Natural killer cell (primary cell): ENCODE results near the gene STX5. TPM values are rescaled to one million over a fixed set of nuclear protein-coding genes. Genes with fewer than 3 reads are reported as not detected.
"Not testable (repeated sequence)": the region's sequence is repeated elsewhere in the genome, so short reads cannot be mapped to it uniquely, and the experiment has no call there.

Source experiments
- ATAC-seq, 3 donors: fragments of 150-1000 bp in 2 of 3; fragments of 200-7000 bp in 1 of 3; cut with Tn5 transposase; 1 replicate in 1 of 3; 2 replicates in 2 of 3; pipeline ENCODE4 v1.10.0; 2021; ENCODE audit warnings: mild to moderate bottlenecking in 2 of 3, moderate library complexity in 2 of 3
- DNase-seq, 2 donors: peaks; one replicate each; pipeline versions ENCODE4 v3.0.0 to v3.0.0-alpha.2; 2013 to 2021; ENCODE audit warnings: mixed read lengths in 1 of 2
- H3K27ac ChIP-seq: one replicate; pipeline ENCODE4 v1.5.1; 2013; ENCODE audit warnings: mild to moderate bottlenecking, low read length
- H3K27me3 ChIP-seq: one replicate; pipeline ENCODE4 v1.6.1; 2013; ENCODE audit warnings: low read length; ENCODE audit not compliant: control insufficient read depth, insufficient read depth
- H3K36me3 ChIP-seq: one replicate; pipeline ENCODE4 v1.6.1; 2013; ENCODE audit warnings: low read length; ENCODE audit not compliant: control insufficient read depth, insufficient read depth
- H3K4me1 ChIP-seq: one replicate; pipeline ENCODE4 v1.6.1; 2013; ENCODE audit warnings: low read length; ENCODE audit not compliant: control insufficient read depth, insufficient read depth
- H3K4me3 ChIP-seq: one replicate; pipeline ENCODE4 v1.5.1; 2013; ENCODE audit warnings: low read length
- H3K9me3 ChIP-seq: one replicate; pipeline ENCODE4 v1.6.1; 2013; ENCODE audit warnings: low read length; ENCODE audit not compliant: control insufficient read depth, insufficient read depth
- H3K27ac Mint-ChIP-seq, 2 donors: one replicate each; pipeline ENCODE4 v1.8.0; 2022; ENCODE audit warnings: mild to moderate bottlenecking in 2 of 2, mixed read lengths in 2 of 2, moderate library complexity in 1 of 2
- H3K27me3 Mint-ChIP-seq, 2 donors: one replicate each; pipeline ENCODE4 v1.8.0; 2022; ENCODE audit warnings: low read depth in 2 of 2, mixed read lengths in 2 of 2
- H3K36me3 Mint-ChIP-seq: one replicate; pipeline ENCODE4 v1.8.0; 2022; ENCODE audit warnings: mixed read lengths
- H3K4me1 Mint-ChIP-seq, 2 donors: one replicate each; pipeline ENCODE4 v1.8.0; 2022; ENCODE audit warnings: mixed read lengths in 2 of 2
- H3K4me3 Mint-ChIP-seq: one replicate; pipeline ENCODE4 v1.8.0; 2022; ENCODE audit warnings: mild to moderate bottlenecking, moderate library complexity, mixed read lengths
- H3K9me3 Mint-ChIP-seq, 2 donors: one replicate each; pipeline ENCODE4 v1.8.0; 2022; ENCODE audit warnings: mixed read lengths in 2 of 2
- CTCF ChIP-seq: fragments of 200-600 bp; IDR thresholded peaks from one replicate; pipeline ENCODE4 v1.8.0; 2022; ENCODE audit warnings: antibody characterized with exemption
- WGBS: methylation state at CpG from one replicate; pipeline ENCODE4 v1.1.7; 2013; ENCODE audit warnings: missing lambda C conversion rate; ENCODE audit not compliant: insufficient coverage; 5-methylcytosine and 5-hydroxymethylcytosine counted together
- intact Hi-C: fragments of 100-400 bp; cut with micrococcal nuclease; formaldehyde crosslinking; loops from one replicate; pipeline ENCODE4 v1.14.2; 2022
- total RNA-seq, 4 donors: library from RNA; stranded (reverse); fragments of 120-200 nt in 1 of 4; gene quantifications; one replicate each; pipeline versions ENCODE4 v1.2.3 to v1.2.4, GENCODE V29; 2013 to 2022

The STX5 gene
- total RNA-seq, 3 donors from 2014 or later (not counting 1 experiment from before 2014, with no cell fraction given): 138 to 171 (median 166) TPM

DNA sequence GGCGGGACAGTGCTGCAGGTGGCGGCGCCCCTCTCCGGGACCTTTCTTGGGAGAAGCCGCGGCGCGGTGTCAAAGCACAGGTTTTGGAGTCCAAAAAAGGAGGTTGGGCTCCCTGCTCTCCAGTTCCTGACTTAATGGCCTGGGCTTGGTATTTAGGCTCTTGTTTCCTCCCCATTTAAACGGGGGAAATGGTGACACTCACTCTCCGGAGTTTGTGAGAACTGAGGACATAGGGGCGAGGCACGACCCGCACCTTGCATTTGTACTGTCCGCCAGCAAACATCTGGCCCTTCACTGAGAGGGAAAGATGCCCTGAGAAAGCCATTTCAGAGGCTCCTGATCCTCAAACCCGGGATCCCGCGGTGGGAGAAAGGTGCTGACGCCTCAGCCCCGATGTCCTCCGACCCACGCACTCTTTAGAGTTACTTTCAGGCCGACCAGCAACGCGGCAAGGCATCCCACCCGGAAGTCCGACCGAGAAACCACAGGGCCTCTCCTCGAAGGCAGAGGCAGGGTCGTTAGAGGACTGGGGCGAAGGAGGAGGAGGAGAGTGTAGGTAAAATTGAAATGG lies 10.4 kb upstream of the STX5 start:
- H3K27me3 ChIP-seq: no peaks in the 10 kb centered on the region
- Mint-ChIP-seq H3K4me3 (no peak overlapping the region), H3K27me3 (no peaks in the 10 kb centered on the region), H3K4me1 (peaks cover 17 to 18% of the 10 kb centered on the region in 2 donors), H3K36me3 (no peaks in the 10 kb centered on the region), H3K9me3 (no peaks in the 10 kb centered on the region), H3K27ac (no peak overlapping the region)
- intact Hi-C loops: loop anchor here (5.0 kb wide), 2 partner anchors 135 to 285 kb away; partner anchors contain the start of genes BSCL2 and GNG3
- 1% methylated on average over 30 of the region's 30 CpGs for WGBS
- DNase-seq (peak; percentile 63 to 67), ATAC-seq (no peak)
- H3K4me3 ChIP-seq: peak overlapping the region; percentile 52
- H3K36me3 ChIP-seq: no peaks in the 10 kb centered on the region
- no peak for TF ChIP-seq CTCF
- peaks cover 35% of the 10 kb centered on the region for H3K4me1 ChIP-seq
- no peaks in the 10 kb centered on the region for H3K9me3 ChIP-seq
- peak overlapping the region; percentile 92 for H3K27ac ChIP-seq

DNA sequence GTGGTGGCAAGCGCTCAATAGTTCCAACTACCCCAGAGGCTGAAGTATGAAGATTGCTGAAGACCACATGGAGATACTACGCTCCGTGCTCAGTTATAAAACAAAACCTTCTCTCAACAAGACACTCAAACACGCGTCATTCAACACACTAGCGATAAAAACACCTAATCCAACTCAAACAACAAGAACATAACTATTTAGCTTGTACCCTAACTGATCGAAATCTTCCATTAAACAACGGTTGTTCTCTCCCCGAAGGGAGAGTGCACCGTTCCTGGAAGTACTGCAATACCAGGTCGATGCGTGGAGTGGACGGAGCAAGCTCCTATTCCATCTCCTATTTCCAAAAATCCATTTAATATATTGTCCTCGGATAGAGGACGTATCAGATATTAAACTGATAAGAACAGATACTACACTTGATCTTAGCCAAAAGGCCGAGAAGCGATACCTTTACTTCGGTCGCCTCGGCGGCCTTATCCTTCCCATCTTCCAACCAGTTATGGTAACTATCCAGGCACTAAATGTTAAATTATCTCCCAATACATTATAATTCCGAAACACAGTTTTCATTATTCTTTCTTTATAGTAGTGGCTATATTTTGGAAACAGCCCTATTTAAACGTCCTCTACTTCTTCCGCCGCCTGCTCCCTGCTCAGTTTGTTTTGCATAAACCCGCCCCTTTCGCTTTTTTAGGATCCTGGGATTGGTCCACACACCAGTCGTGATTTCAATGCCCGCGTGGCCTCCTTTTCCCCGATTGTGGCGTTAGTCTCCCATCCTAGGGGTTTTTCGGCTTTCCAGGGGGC lies 9.7 kb upstream of the STX5 start:
- Mint-ChIP-seq H3K9me3 (no peaks in the 10 kb centered on the region), H3K27ac (no peak overlapping the region), H3K4me1 (peaks cover 17 to 19% of the 10 kb centered on the region in 2 donors), H3K27me3 (no peaks in the 10 kb centered on the region), H3K36me3 (no peaks in the 10 kb centered on the region), H3K4me3 (no peak overlapping the region)
- H3K4me1 ChIP-seq: peaks cover 35% of the 10 kb centered on the region
- DNase-seq: peak; percentile 75 to 94
- H3K36me3 ChIP-seq: peaks cover under 1% of the 10 kb centered on the region
- peak overlapping the region; percentile 82 for H3K4me3 ChIP-seq
- under 1% methylated on average over 32 of the region's 33 CpGs for WGBS
- ATAC-seq: peak; percentile 46 to 74 (median 65)
- peak overlapping the region; percentile 92 for H3K27ac ChIP-seq
- TF ChIP-seq CTCF: no peak
- H3K9me3 ChIP-seq: no peaks in the 10 kb centered on the region
- no peaks in the 10 kb centered on the region for H3K27me3 ChIP-seq
- intact Hi-C loops: loop anchor here (1.0 to 5.0 kb wide), 5 partner anchors 14 to 284 kb away; partner anchors contain the start of genes BSCL2, GNG3, SLC3A2 and TUT1

DNA sequence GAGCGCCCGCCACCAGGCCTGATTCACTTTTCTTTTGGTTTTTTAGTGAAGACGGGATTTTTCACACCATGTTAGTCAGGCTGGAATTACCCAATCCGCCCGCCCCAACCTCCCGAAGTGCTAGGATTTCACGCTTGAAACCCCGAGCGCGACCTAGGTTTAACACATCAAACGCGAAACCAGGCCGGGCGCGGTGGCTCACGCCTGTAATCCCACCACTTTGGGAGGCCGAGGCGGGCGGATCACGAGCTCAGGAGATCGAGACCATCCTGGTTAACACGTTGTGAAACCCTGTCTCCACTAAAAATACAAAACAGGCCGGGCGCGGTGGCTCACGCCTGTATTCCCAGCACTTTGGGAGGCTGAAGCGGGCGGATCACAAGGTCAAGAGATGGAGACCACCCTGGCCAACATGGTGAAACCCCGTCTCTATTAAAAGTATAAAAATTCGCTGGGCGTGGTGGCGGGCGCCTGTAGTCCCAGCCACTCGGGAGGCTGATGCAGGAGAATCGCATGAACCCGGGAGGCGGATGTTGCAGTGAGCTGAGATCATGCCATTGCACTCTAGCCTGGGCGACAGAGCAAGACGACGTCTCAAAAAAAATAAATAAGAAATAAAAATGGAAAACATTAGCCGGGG lies 9.0 kb upstream of the STX5 start:
- Histone ChIP-seq H3K27ac (peak overlapping the region; percentile 92), H3K4me3 (peak overlapping the region; percentile 82), H3K4me1 (peaks cover 35% of the 10 kb centered on the region)
- not testable (repeated sequence) for H3K27me3 ChIP-seq, H3K9me3 Mint-ChIP-seq, H3K9me3 ChIP-seq, H3K27ac Mint-ChIP-seq, H3K27me3 Mint-ChIP-seq, H3K36me3 ChIP-seq, H3K4me3 Mint-ChIP-seq, H3K36me3 Mint-ChIP-seq
- WGBS: under 1% methylated on average over 41 of the region's 41 CpGs
- intact Hi-C loops: loop anchor here (1.0 to 5.0 kb wide), 6 partner anchors 14 to 284 kb away; partner anchors contain the start of genes BSCL2, GNG3, SLC3A2 and TMEM179B
- DNase-seq (peak; percentile 88 to 92), ATAC-seq (peak; percentile 42 to 60 (median 51))
- peaks cover 17 to 19% of the 10 kb centered on the region in 2 donors for H3K4me1 Mint-ChIP-seq
